Lower lobe of right lung (tissue), 2 donors: ENCODE data around the gene A3GALT2. TPM values are rescaled to one million over a fixed set of nuclear protein-coding genes. Genes with fewer than 3 reads are reported as not detected.

ENCODE experiments used
- ATAC-seq, 2 donors: fragments of 200-7000 bp; cut with Tn5 transposase; one replicate each; pipeline ENCODE4 v1.9.1; 2020 to 2022; ENCODE audit warnings: mild to moderate bottlenecking in 2 of 2, moderate library complexity in 2 of 2
- DNase-seq: peaks from one replicate; pipeline ENCODE4 v3.0.0-alpha.2; 2020
- H3K27ac ChIP-seq: fragments of 200-600 bp; one replicate; pipeline ENCODE4 v1.8.0; 2022
- H3K27me3 ChIP-seq: fragments of 200-600 bp; one replicate; pipeline ENCODE4 v1.8.0; 2022; ENCODE audit warnings: low read depth
- H3K36me3 ChIP-seq: fragments of 200-600 bp; one replicate; pipeline ENCODE4 v1.8.0; 2022; ENCODE audit warnings: mild to moderate bottlenecking
- H3K4me1 ChIP-seq: fragments of 200-600 bp; one replicate; pipeline ENCODE4 v1.8.0; 2022
- H3K4me3 ChIP-seq: fragments of 200-600 bp; one replicate; pipeline ENCODE4 v1.8.0; 2022; ENCODE audit warnings: mild to moderate bottlenecking
- H3K9me3 ChIP-seq: fragments of 200-600 bp; one replicate; pipeline ENCODE4 v1.8.0; 2022
- CTCF ChIP-seq: fragments of 200-600 bp; IDR thresholded peaks from one replicate; pipeline ENCODE4 v1.8.0; 2022; ENCODE audit warnings: antibody characterized with exemption, mild to moderate bottlenecking
- intact Hi-C: fragments of 100-400 bp; cut with DNase I; formaldehyde crosslinking; loops from one replicate; pipeline ENCODE4 v1.11.0; 2022
- total RNA-seq: library from RNA; stranded (reverse); fragmentation: NEBNext Ultra II Directional; extraction: Animal tissue kit (Norgen Biotek cat#: 25700); gene quantifications from one replicate; pipeline ENCODE4 v1.2.1, GENCODE V29; 2021
- donor health status: DM: no; HTN: yes; CAD: no; lungs with severe emphysema.

A3GALT2 gene
- total RNA-seq, 1 donor from 2014 or later = not detected

- Histone ChIP-seq H3K36me3 (peaks cover 39% of the 10 kb centered on the region), H3K4me1 (peaks cover under 1% of the 10 kb centered on the region), H3K4me3 (no peak overlapping the region), H3K27ac (no peak overlapping the region), H3K27me3 (no peaks in the 10 kb centered on the region), H3K9me3 (no peaks in the 10 kb centered on the region)
- DNase-seq = no peak
- no peak for TF ChIP-seq CTCF
- intact Hi-C loops = loop anchor here (10.0 kb wide), 1 partner anchor 75 kb away; no protein-coding TSS in a partner anchor
- no peak for ATAC-seq
Observed at GRCh38 chr1:33289858-33290154, 31.1 kb downstream of the A3GALT2 start.

GRCh38 chr1:33288976-33289857, 31.7 kb downstream of the A3GALT2 start:
- H3K4me1 ChIP-seq = no peaks in the 10 kb centered on the region
- intact Hi-C loops = no loop called here
- TF ChIP-seq CTCF = no peak
- no peak overlapping the region for H3K27ac ChIP-seq
- no peaks in the 10 kb centered on the region for H3K9me3 ChIP-seq
- H3K27me3 ChIP-seq = no peaks in the 10 kb centered on the region
- no peak overlapping the region for H3K4me3 ChIP-seq
- no peak for ATAC-seq
- DNase-seq = no peak
- H3K36me3 ChIP-seq = peaks cover 37% of the 10 kb centered on the region

- Histone ChIP-seq H3K4me3 (no peak overlapping the region), H3K27ac (no peak overlapping the region), H3K27me3 (no peaks in the 10 kb centered on the region), H3K4me1 (no peaks in the 10 kb centered on the region), H3K9me3 (no peaks in the 10 kb centered on the region), H3K36me3 (peaks cover 48% of the 10 kb centered on the region)
- TF ChIP-seq CTCF = no peak
- DNase-seq = no peak
- intact Hi-C loops = no loop called here
- ATAC-seq = no peak
Observed at GRCh38 chr1:33287317-33287716, 33.6 kb downstream of the A3GALT2 start.

GRCh38 chr1:33286451-33287185, 34.3 kb downstream of the A3GALT2 start:
- Histone ChIP-seq H3K27ac (peak overlapping the region; percentile 36), H3K36me3 (peaks cover 55% of the 10 kb centered on the region), H3K9me3 (no peaks in the 10 kb centered on the region), H3K4me3 (no peak overlapping the region), H3K27me3 (no peaks in the 10 kb centered on the region), H3K4me1 (no peaks in the 10 kb centered on the region)
- DNase-seq = no peak
- no peak for TF ChIP-seq CTCF
- intact Hi-C loops = no loop called here
- no peak for ATAC-seq

- H3K4me1 ChIP-seq = no peaks in the 10 kb centered on the region
- no peak for TF ChIP-seq CTCF
- H3K4me3 ChIP-seq = no peak overlapping the region
- ATAC-seq (no peak), DNase-seq (no peak)
- H3K9me3 ChIP-seq = no peaks in the 10 kb centered on the region
- intact Hi-C loops = no loop called here
- no peak overlapping the region for H3K27ac ChIP-seq
- peaks cover 76% of the 10 kb centered on the region for H3K36me3 ChIP-seq
- no peaks in the 10 kb centered on the region for H3K27me3 ChIP-seq
Observed at GRCh38 chr1:33284049-33284448, 36.8 kb downstream of the A3GALT2 start.
